Spleen (tissue), 7 donors: ENCODE results near the gene OR5K4.

Source experiments
- POLR2A ChIP-seq, 3 donors: fragments of 450-650 bp; IDR thresholded peaks; one replicate each; pipeline ENCODE4 v1.5.1; 2017; ENCODE audit warnings: antibody characterized with exemption in 3 of 3, mild to moderate bottlenecking in 1 of 3
- POLR2AphosphoS5 ChIP-seq, 3 donors: sonication (generic); formaldehyde crosslinking; IDR thresholded peaks; one replicate each; pipeline ENCODE4 v1.5.1; 2017; ENCODE audit warnings: antibody characterized with exemption in 3 of 3
- TF ChIP-seq, protein P1 (sequence below), 11 experiments: fragments of 200-600 bp in 7 of 11; fragments of 450-650 bp in 4 of 11; sonication (generic) in 4 of 11; IDR thresholded peaks in 8 of 11; conservative IDR thresholded peaks in 3 of 11; 1 replicate in 7 of 11; 2 replicates in 4 of 11; pipeline versions ENCODE4 v1.4.0 to v1.8.0; 2016 to 2021; ENCODE audit warnings: antibody characterized with exemption in 11 of 11, inconsistent platforms in 4 of 11, mild to moderate bottlenecking in 1 of 11
- donor health status: DM: no; HTN: no; CAD: no; lungs with moderate emphysema.
- donor health status: DM: no; HTN: no; CAD: no.
- donor health status: DM: no; HTN: no; CAD: no.

GRCh38 chr3:98367464-98368246 lies 14.0 kb downstream of the OR5K4 start:
- TF ChIP-seq POLR2A (IDR thresholded peaks at IDR 0.05) (no peak), POLR2AphosphoS5 (IDR thresholded peaks at IDR 0.05) (no peak)
- TF ChIP-seq, protein P1, sequence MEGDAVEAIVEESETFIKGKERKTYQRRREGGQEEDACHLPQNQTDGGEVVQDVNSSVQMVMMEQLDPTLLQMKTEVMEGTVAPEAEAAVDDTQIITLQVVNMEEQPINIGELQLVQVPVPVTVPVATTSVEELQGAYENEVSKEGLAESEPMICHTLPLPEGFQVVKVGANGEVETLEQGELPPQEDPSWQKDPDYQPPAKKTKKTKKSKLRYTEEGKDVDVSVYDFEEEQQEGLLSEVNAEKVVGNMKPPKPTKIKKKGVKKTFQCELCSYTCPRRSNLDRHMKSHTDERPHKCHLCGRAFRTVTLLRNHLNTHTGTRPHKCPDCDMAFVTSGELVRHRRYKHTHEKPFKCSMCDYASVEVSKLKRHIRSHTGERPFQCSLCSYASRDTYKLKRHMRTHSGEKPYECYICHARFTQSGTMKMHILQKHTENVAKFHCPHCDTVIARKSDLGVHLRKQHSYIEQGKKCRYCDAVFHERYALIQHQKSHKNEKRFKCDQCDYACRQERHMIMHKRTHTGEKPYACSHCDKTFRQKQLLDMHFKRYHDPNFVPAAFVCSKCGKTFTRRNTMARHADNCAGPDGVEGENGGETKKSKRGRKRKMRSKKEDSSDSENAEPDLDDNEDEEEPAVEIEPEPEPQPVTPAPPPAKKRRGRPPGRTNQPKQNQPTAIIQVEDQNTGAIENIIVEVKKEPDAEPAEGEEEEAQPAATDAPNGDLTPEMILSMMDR (IDR thresholded peaks at IDR 0.05 in 8 of 11, conservative IDR thresholded peaks at IDR 0.05 in 3 of 11), result no peak
